ENCODE data around the gene CENPS. TPM values are rescaled to one million over a fixed set of nuclear protein-coding genes. Genes with fewer than 3 reads are reported as not detected.

The CENPS gene
- total RNA-seq, 1 donor from 2014 or later: 17.6 TPM

- Mint-ChIP-seq H3K9me3 (peaks cover 7% of the 10 kb centered on the region), H3K27ac (peak within 1 kb of the TSS; percentile 98)
- no peaks in the 10 kb centered on the region for H3K27me3 ChIP-seq
Measured at GRCh38 chr1:10398734-10399443, 31.3 kb upstream of the CENPS start, which contains the start of gene PGD. Gene PGD (plus strand): TSS chr1:10399064. CDS start chr1:10399118, 54 bp downstream.

GRCh38 chr1:10399444-10399941 lies 30.7 kb upstream of the CENPS start:
- no peak for DNase-seq (ENCODE audit: low spot score)
- no peak for TF ChIP-seq EZH2 (IDR thresholded peaks at IDR 0.05)
- peaks cover 33% of the 10 kb centered on the region for H3K36me3 Mint-ChIP-seq
- peak overlapping the region; percentile 98 for H3K27ac Mint-ChIP-seq
- no peaks in the 10 kb centered on the region for H3K27me3 ChIP-seq
- peaks cover 32% of the 10 kb centered on the region for H4K20me1 ChIP-seq (ENCODE audit: low read depth)
- H3K4me3 Mint-ChIP-seq: peak overlapping the region; percentile 96
- H3K4me1 ChIP-seq: peaks cover 10% of the 10 kb centered on the region
- peaks cover 12% of the 10 kb centered on the region for H3K36me3 ChIP-seq
- H2AFZ ChIP-seq (replicated peaks): peak overlapping the region; percentile 74
- peak overlapping the region; percentile 67 for H3K4me3 ChIP-seq
- H3K4me1 Mint-ChIP-seq: peaks cover 27% of the 10 kb centered on the region
- H3K27me3 Mint-ChIP-seq (ENCODE audit: insufficient read depth, low read depth): peaks cover 11% of the 10 kb centered on the region
- peaks cover 57% of the 10 kb centered on the region for H3K79me2 ChIP-seq (ENCODE audit: low read depth)
- peak overlapping the region; percentile 96 for H3K27ac ChIP-seq
- peaks cover 23% of the 10 kb centered on the region for H3F3A ChIP-seq (ENCODE audit: low read depth)
- H3K9ac ChIP-seq: peak overlapping the region; percentile 71
- no peaks in the 10 kb centered on the region for H3K9me3 ChIP-seq (ENCODE audit: low read depth)
- peaks cover 3% of the 10 kb centered on the region for H3K9me3 Mint-ChIP-seq
- H3K4me2 ChIP-seq: peak overlapping the region; percentile 95

More at GRCh38 chr1:10398734-10399443, 31.3 kb upstream of the CENPS start, which contains the start of gene PGD:
- Histone ChIP-seq H3K4me1 (peaks cover 10% of the 10 kb centered on the region), H3F3A (ENCODE audit: low read depth) (peaks cover 23% of the 10 kb centered on the region), H4K20me1 (ENCODE audit: low read depth) (peaks cover 32% of the 10 kb centered on the region), H3K9ac (peak within 1 kb of the TSS; percentile 71), H3K9me3 (ENCODE audit: low read depth) (no peaks in the 10 kb centered on the region), H3K36me3 (peaks cover 10% of the 10 kb centered on the region), H3K27ac (peak within 1 kb of the TSS; percentile 96), H3K4me3 (peak within 1 kb of the TSS; percentile 67), H3K4me2 (peak within 1 kb of the TSS; percentile 95), H2AFZ (replicated peaks) (peak within 1 kb of the TSS; percentile 87), H3K79me2 (ENCODE audit: low read depth) (peaks cover 57% of the 10 kb centered on the region)
- Mint-ChIP-seq H3K27me3 (ENCODE audit: insufficient read depth, low read depth) (peaks cover 11% of the 10 kb centered on the region), H3K4me3 (peak within 1 kb of the TSS; percentile 96), H3K36me3 (peaks cover 31% of the 10 kb centered on the region), H3K4me1 (peaks cover 27% of the 10 kb centered on the region)
- TF ChIP-seq EZH2 (IDR thresholded peaks at IDR 0.05) (peak; percentile 21), CTCF (IDR thresholded peaks at IDR 0.05) (no peak)
- peak; percentile 99 for DNase-seq (ENCODE audit: low spot score)

- Mint-ChIP-seq H3K9me3 (no peaks in the 10 kb centered on the region), H3K27me3 (ENCODE audit: insufficient read depth, low read depth) (peaks cover 11% of the 10 kb centered on the region), H3K36me3 (peaks cover 35% of the 10 kb centered on the region), H3K4me1 (peaks cover 27% of the 10 kb centered on the region), H3K4me3 (peak overlapping the region; percentile 96), H3K27ac (peak overlapping the region; percentile 98)
- Histone ChIP-seq H4K20me1 (ENCODE audit: low read depth) (peaks cover 32% of the 10 kb centered on the region), H2AFZ (replicated peaks) (no peak overlapping the region), H3K4me2 (peak overlapping the region; percentile 95), H3K9ac (peak overlapping the region; percentile 71), H3K4me1 (peaks cover 10% of the 10 kb centered on the region), H3K27me3 (no peaks in the 10 kb centered on the region), H3K79me2 (ENCODE audit: low read depth) (peaks cover 57% of the 10 kb centered on the region), H3K4me3 (peak overlapping the region; percentile 67), H3F3A (ENCODE audit: low read depth) (peaks cover 23% of the 10 kb centered on the region), H3K9me3 (ENCODE audit: low read depth) (no peaks in the 10 kb centered on the region), H3K27ac (no peak overlapping the region), H3K36me3 (peaks cover 17% of the 10 kb centered on the region)
- no peak for TF ChIP-seq EZH2 (IDR thresholded peaks at IDR 0.05)
- TF ChIP-seq EZH2phosphoT487 (IDR thresholded peaks at IDR 0.05): no peak
- TF ChIP-seq CTCF (IDR thresholded peaks at IDR 0.05): no peak
- DNase-seq (ENCODE audit: low spot score): no peak
Measured at GRCh38 chr1:10400013-10400412, 30.2 kb upstream of the CENPS start.

- Mint-ChIP-seq H3K4me1 (peaks cover 27% of the 10 kb centered on the region), H3K36me3 (peaks cover 35% of the 10 kb centered on the region)
- H3K9ac ChIP-seq: no peak overlapping the region
Measured at GRCh38 chr1:10401281-10401680, 29.0 kb upstream of the CENPS start.

More at GRCh38 chr1:10401281-10401680, 29.0 kb upstream of the CENPS start:
- Mint-ChIP-seq H3K9me3 (no peaks in the 10 kb centered on the region), H3K27me3 (ENCODE audit: insufficient read depth, low read depth) (peaks cover 12% of the 10 kb centered on the region), H3K4me3 (peak overlapping the region; percentile 96), H3K27ac (no peak overlapping the region)
- peaks cover 17% of the 10 kb centered on the region for H3K36me3 ChIP-seq
- no peak for DNase-seq (ENCODE audit: low spot score)
- H2AFZ ChIP-seq (replicated peaks): no peak overlapping the region
- peaks cover 57% of the 10 kb centered on the region for H3K79me2 ChIP-seq (ENCODE audit: low read depth)
- peaks cover 25% of the 10 kb centered on the region for H3F3A ChIP-seq (ENCODE audit: low read depth)
- H3K4me2 ChIP-seq: peak overlapping the region; percentile 4
- no peak overlapping the region for H3K27ac ChIP-seq
- H3K4me1 ChIP-seq: peaks cover 10% of the 10 kb centered on the region
- H3K9me3 ChIP-seq (ENCODE audit: low read depth): no peaks in the 10 kb centered on the region
- H3K27me3 ChIP-seq: no peaks in the 10 kb centered on the region
- H3K4me3 ChIP-seq: no peak overlapping the region
- peaks cover 32% of the 10 kb centered on the region for H4K20me1 ChIP-seq (ENCODE audit: low read depth)
- TF ChIP-seq EZH2 (IDR thresholded peaks at IDR 0.05) (no peak), CTCF (IDR thresholded peaks at IDR 0.05) (no peak), EZH2phosphoT487 (IDR thresholded peaks at IDR 0.05) (no peak)

Data from neural progenitor cell (in vitro differentiated cells).